ENCODE measurements around the gene POLR1E. TPM values are rescaled to one million over a fixed set of nuclear protein-coding genes. Genes with fewer than 3 reads are reported as not detected.

The POLR1E gene
- total and polyA plus RNA-seq, 10 of the 15 experiments (the other 5 are each of a cell fraction or from before 2014, with no cell fraction given): 13.7 to 71.3 (median 50.4) TPM

DNA sequence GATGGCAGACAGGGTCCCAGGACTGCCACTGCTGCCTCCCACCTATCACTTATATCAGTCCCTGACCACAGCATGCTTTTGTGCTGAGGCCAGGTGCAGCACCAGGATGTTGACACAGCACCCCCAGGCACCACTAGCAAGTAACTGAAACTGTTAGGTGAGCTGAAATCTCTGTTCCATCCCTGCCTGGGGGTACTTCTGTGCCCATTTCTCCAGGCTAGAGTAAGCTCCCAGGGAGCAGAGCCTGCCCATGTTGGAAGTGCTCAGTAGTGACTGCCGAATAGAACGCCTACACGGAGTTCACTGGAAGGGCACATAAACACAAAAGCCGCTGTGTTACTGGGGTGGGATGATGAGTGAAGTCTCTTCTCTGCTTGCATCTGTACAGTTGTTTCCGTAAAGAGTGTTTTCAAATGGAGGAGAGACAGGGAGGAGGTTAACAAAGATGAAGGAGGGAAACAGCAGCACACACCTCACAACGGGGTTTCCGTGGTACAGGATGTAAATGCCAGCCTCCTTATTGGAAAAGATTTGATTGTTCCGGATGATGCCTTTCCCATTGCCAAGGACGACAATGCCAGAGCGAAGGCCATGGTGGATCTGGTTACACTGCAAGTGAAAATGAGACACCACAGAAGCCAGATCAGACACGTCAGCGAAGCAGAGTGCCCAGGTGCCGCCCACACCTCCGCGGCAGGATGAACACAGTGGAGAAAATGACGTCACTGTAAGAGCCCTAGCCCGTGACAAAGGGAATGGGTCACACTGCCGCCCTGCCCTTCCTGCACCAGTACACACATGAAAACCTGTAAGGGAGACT is 43.1 kb downstream of the POLR1E start (continued):
- TF ChIP-seq, protein P1, sequence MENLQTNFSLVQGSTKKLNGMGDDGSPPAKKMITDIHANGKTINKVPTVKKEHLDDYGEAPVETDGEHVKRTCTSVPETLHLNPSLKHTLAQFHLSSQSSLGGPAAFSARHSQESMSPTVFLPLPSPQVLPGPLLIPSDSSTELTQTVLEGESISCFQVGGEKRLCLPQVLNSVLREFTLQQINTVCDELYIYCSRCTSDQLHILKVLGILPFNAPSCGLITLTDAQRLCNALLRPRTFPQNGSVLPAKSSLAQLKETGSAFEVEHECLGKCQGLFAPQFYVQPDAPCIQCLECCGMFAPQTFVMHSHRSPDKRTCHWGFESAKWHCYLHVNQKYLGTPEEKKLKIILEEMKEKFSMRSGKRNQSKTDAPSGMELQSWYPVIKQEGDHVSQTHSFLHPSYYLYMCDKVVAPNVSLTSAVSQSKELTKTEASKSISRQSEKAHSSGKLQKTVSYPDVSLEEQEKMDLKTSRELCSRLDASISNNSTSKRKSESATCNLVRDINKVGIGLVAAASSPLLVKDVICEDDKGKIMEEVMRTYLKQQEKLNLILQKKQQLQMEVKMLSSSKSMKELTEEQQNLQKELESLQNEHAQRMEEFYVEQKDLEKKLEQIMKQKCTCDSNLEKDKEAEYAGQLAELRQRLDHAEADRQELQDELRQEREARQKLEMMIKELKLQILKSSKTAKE (IDR thresholded peaks at IDR 0.05; ENCODE audit: low read depth, poor library complexity, severe bottlenecking): no peak
- TF ChIP-seq MEF2A (IDR thresholded peaks at IDR 0.05; ENCODE audit: insufficient read depth, low read depth, low read length) (no peak), SREBF2 (IDR thresholded peaks at IDR 0.05; ENCODE audit: low read length) (no peak), DPF2 (IDR thresholded peaks at IDR 0.05) (peak; percentile 66), IKZF2 (IDR thresholded peaks at IDR 0.05) (peak; percentile 63 to 65; a peak in 3 of 4 replicates), MYC (IDR thresholded peaks at IDR 0.05; ENCODE audit: insufficient read depth, insufficient read length, insufficient replicate concordance, low read length, severe bottlenecking) (no peak), CREB1 (IDR thresholded peaks at IDR 0.05; ENCODE audit: low read depth) (peak; percentile 94), CEBPB (IDR thresholded peaks at IDR 0.05; ENCODE audit: borderline replicate concordance in 1 of 2, low read depth in 2 of 2, low read length in 2 of 2) (no peak), ATF7 (IDR thresholded peaks at IDR 0.05; ENCODE audit: low read depth) (peak; percentile 99)
- TF ChIP-seq, protein P2, sequence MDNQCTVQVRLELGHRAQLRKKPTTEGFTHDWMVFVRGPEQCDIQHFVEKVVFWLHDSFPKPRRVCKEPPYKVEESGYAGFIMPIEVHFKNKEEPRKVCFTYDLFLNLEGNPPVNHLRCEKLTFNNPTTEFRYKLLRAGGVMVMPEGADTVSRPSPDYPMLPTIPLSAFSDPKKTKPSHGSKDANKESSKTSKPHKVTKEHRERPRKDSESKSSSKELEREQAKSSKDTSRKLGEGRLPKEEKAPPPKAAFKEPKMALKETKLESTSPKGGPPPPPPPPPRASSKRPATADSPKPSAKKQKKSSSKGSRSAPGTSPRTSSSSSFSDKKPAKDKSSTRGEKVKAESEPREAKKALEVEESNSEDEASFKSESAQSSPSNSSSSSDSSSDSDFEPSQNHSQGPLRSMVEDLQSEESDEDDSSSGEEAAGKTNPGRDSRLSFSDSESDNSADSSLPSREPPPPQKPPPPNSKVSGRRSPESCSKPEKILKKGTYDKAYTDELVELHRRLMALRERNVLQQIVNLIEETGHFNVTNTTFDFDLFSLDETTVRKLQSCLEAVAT (IDR thresholded peaks at IDR 0.05): 0 out of 2 replicates have a peak, but pooled peaks have one; percentile 41
- TF ChIP-seq, protein P3, sequence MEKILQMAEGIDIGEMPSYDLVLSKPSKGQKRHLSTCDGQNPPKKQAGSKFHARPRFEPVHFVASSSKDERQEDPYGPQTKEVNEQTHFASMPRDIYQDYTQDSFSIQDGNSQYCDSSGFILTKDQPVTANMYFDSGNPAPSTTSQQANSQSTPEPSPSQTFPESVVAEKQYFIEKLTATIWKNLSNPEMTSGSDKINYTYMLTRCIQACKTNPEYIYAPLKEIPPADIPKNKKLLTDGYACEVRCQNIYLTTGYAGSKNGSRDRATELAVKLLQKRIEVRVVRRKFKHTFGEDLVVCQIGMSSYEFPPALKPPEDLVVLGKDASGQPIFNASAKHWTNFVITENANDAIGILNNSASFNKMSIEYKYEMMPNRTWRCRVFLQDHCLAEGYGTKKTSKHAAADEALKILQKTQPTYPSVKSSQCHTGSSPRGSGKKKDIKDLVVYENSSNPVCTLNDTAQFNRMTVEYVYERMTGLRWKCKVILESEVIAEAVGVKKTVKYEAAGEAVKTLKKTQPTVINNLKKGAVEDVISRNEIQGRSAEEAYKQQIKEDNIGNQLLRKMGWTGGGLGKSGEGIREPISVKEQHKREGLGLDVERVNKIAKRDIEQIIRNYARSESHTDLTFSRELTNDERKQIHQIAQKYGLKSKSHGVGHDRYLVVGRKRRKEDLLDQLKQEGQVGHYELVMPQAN (conservative IDR thresholded peaks at IDR 0.05): no peak
- TF ChIP-seq, protein P4, sequence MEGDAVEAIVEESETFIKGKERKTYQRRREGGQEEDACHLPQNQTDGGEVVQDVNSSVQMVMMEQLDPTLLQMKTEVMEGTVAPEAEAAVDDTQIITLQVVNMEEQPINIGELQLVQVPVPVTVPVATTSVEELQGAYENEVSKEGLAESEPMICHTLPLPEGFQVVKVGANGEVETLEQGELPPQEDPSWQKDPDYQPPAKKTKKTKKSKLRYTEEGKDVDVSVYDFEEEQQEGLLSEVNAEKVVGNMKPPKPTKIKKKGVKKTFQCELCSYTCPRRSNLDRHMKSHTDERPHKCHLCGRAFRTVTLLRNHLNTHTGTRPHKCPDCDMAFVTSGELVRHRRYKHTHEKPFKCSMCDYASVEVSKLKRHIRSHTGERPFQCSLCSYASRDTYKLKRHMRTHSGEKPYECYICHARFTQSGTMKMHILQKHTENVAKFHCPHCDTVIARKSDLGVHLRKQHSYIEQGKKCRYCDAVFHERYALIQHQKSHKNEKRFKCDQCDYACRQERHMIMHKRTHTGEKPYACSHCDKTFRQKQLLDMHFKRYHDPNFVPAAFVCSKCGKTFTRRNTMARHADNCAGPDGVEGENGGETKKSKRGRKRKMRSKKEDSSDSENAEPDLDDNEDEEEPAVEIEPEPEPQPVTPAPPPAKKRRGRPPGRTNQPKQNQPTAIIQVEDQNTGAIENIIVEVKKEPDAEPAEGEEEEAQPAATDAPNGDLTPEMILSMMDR (IDR thresholded peaks at IDR 0.05 in 2 of 3, conservative IDR thresholded peaks at IDR 0.05 in 1 of 3; ENCODE audit: control insufficient read depth in 2 of 3, extremely low read depth in 1 of 3, insufficient read depth in 1 of 3, low read depth in 3 of 3, low read length in 3 of 3): no peak

Measured in GM12878 (cell line).